ENCODE results near the gene HNRNPA1. TPM values are rescaled to one million over a fixed set of nuclear protein-coding genes. Genes with fewer than 3 reads are reported as not detected.
"Not testable (repeated sequence)": the region's sequence is repeated elsewhere in the genome, so short reads cannot be mapped to it uniquely, and the experiment has no call there.

Gene HNRNPA1
- 792 and 819 TPM in 2 replicates for total RNA-seq
- long read RNA-seq, full-length matches to known transcripts, result 5,985 of 6,220 reads
- long read RNA-seq, partial matches to known transcripts, result 89 of 6,220 reads
- long read RNA-seq, other reads (novel, unspliced or antisense), result 146 of 6,220 reads

GRCh38 chr12:54280468-54281260 is at the start of gene HNRNPA1:
TSS of gene HNRNPA1 (plus strand) at chr12:54280726. CDS start at chr12:54280808, 82 bp downstream.
- no peak within 1 kb of the TSS for H3K4me3 Mint-ChIP-seq (ENCODE audit: unreplicated experiment)
- no peak for TF ChIP-seq CTCF (IDR thresholded peaks at IDR 0.05)
- DNase-seq (ENCODE audit: extremely low spot score, unreplicated experiment), result peak; percentile 98
- H3K36me3 Mint-ChIP-seq (ENCODE audit: unreplicated experiment), result peaks cover 40% of the 10 kb centered on the region
- H3K27me3 Mint-ChIP-seq (ENCODE audit: unreplicated experiment), result no peaks in the 10 kb centered on the region
- peaks cover 63% of the 10 kb centered on the region for H3K4me1 Mint-ChIP-seq (ENCODE audit: unreplicated experiment)
- no peak within 1 kb of the TSS for H3K27ac Mint-ChIP-seq (ENCODE audit: unreplicated experiment)
- no peaks in the 10 kb centered on the region for H3K9me3 Mint-ChIP-seq (ENCODE audit: unreplicated experiment)

GRCh38 chr12:54231269-54231668 is 49.3 kb upstream of the HNRNPA1 start:
- not testable (repeated sequence) for DNase-seq (ENCODE audit: extremely low spot score, unreplicated experiment); H3K27me3 Mint-ChIP-seq (ENCODE audit: unreplicated experiment); H3K36me3 Mint-ChIP-seq (ENCODE audit: unreplicated experiment); H3K4me3 Mint-ChIP-seq (ENCODE audit: unreplicated experiment); H3K9me3 Mint-ChIP-seq (ENCODE audit: unreplicated experiment); H3K27ac Mint-ChIP-seq (ENCODE audit: unreplicated experiment)
- peaks cover 33% of the 10 kb centered on the region for H3K4me1 Mint-ChIP-seq (ENCODE audit: unreplicated experiment)

GRCh38 chr12:54232790-54233189 is 47.7 kb upstream of the HNRNPA1 start:
- H3K9me3 Mint-ChIP-seq (ENCODE audit: unreplicated experiment), result no peaks in the 10 kb centered on the region
- peak; percentile 36 for TF ChIP-seq CTCF (IDR thresholded peaks at IDR 0.05)
- H3K27me3 Mint-ChIP-seq (ENCODE audit: unreplicated experiment), result no peaks in the 10 kb centered on the region

GRCh38 chr12:54238531-54238930 is 42.0 kb upstream of the HNRNPA1 start:
- no peak overlapping the region for H3K27ac Mint-ChIP-seq (ENCODE audit: unreplicated experiment)

More at GRCh38 chr12:54232790-54233189, 47.7 kb upstream of the HNRNPA1 start:
- H3K36me3 Mint-ChIP-seq (ENCODE audit: unreplicated experiment), result no peaks in the 10 kb centered on the region
- no peak overlapping the region for H3K4me3 Mint-ChIP-seq (ENCODE audit: unreplicated experiment)
- no peak for DNase-seq (ENCODE audit: extremely low spot score, unreplicated experiment)
- peak overlapping the region; percentile 28 for H3K27ac Mint-ChIP-seq (ENCODE audit: unreplicated experiment)
- peaks cover 28% of the 10 kb centered on the region for H3K4me1 Mint-ChIP-seq (ENCODE audit: unreplicated experiment)

GRCh38 chr12:54239620-54240019 is 40.9 kb upstream of the HNRNPA1 start:
- Mint-ChIP-seq H3K27ac (ENCODE audit: unreplicated experiment) (no peak overlapping the region), H3K4me3 (ENCODE audit: unreplicated experiment) (no peak overlapping the region), H3K27me3 (ENCODE audit: unreplicated experiment) (no peaks in the 10 kb centered on the region), H3K4me1 (ENCODE audit: unreplicated experiment) (no peaks in the 10 kb centered on the region), H3K36me3 (ENCODE audit: unreplicated experiment) (peaks cover 25% of the 10 kb centered on the region), H3K9me3 (ENCODE audit: unreplicated experiment) (no peaks in the 10 kb centered on the region)
- DNase-seq (ENCODE audit: extremely low spot score, unreplicated experiment), result no peak
- TF ChIP-seq CTCF (IDR thresholded peaks at IDR 0.05), result no peak

More at GRCh38 chr12:54238531-54238930, 42.0 kb upstream of the HNRNPA1 start:
- Mint-ChIP-seq H3K4me3 (ENCODE audit: unreplicated experiment) (no peak overlapping the region), H3K9me3 (ENCODE audit: unreplicated experiment) (no peaks in the 10 kb centered on the region), H3K4me1 (ENCODE audit: unreplicated experiment) (no peaks in the 10 kb centered on the region), H3K36me3 (ENCODE audit: unreplicated experiment) (peaks cover 25% of the 10 kb centered on the region), H3K27me3 (ENCODE audit: unreplicated experiment) (no peaks in the 10 kb centered on the region)
- DNase-seq (ENCODE audit: extremely low spot score, unreplicated experiment), result no peak
- no peak for TF ChIP-seq CTCF (IDR thresholded peaks at IDR 0.05)

All from osteocyte (in vitro differentiated cells).